Upper lobe of right lung (tissue), 1 donor: Measurements from ENCODE around the gene CHKA. TPM values are rescaled to one million over a fixed set of nuclear protein-coding genes. Genes with fewer than 3 reads are reported as not detected.

ENCODE experiments used
- ATAC-seq: fragments of 200-7000 bp; cut with Tn5 transposase; one replicate; pipeline ENCODE4 v1.9.1; 2020; ENCODE audit warnings: mild to moderate bottlenecking, moderate library complexity
- DNase-seq: peaks from one replicate; pipeline ENCODE4 v3.0.0-alpha.2; 2020
- H3K27ac ChIP-seq: fragments of 200-600 bp; one replicate; pipeline ENCODE4 v1.8.0; 2022
- H3K27me3 ChIP-seq: fragments of 200-600 bp; one replicate; pipeline ENCODE4 v1.8.0; 2022; ENCODE audit warnings: mild to moderate bottlenecking
- H3K36me3 ChIP-seq: fragments of 200-600 bp; one replicate; pipeline ENCODE4 v1.8.0; 2022
- H3K4me1 ChIP-seq: fragments of 200-600 bp; one replicate; pipeline ENCODE4 v1.8.0; 2022
- H3K4me3 ChIP-seq: fragments of 200-600 bp; one replicate; pipeline ENCODE4 v1.8.0; 2022; ENCODE audit warnings: mild to moderate bottlenecking
- H3K9me3 ChIP-seq: fragments of 200-600 bp; one replicate; pipeline ENCODE4 v1.8.0; 2022
- CTCF ChIP-seq: fragments of 200-600 bp; IDR thresholded peaks from one replicate; pipeline ENCODE4 v1.8.0; 2022; ENCODE audit warnings: antibody characterized with exemption
- intact Hi-C: fragments of 100-400 bp; cut with DNase I; formaldehyde crosslinking; loops from one replicate; pipeline ENCODE4 v1.11.0; 2022
- long read RNA-seq: library from polyadenylated mRNA; unstranded; transcript quantifications from one replicate; pipeline ENCODE4 v2.0.0, GENCODE V29; 2021
- total RNA-seq: library from RNA; stranded (reverse); fragmentation: NEBNext Ultra II Directional; extraction: Animal tissue kit (Norgen Biotek cat#: 25700); gene quantifications from one replicate; pipeline ENCODE4 v1.2.1, GENCODE V29; 2021
- donor health status: DM: no; HTN: yes; CAD: no; lungs with severe emphysema.

CHKA gene
- 53.3 TPM for total RNA-seq
- long read RNA-seq, transcript CHKA-201 (12 exons, 2,530 nt) = major isoform, 32 of 62 reads
- long read RNA-seq, partial matches to known transcripts = 4 of 62 reads
- long read RNA-seq, other reads (novel, unspliced or antisense) = 23 of 62 reads

- no peak for TF ChIP-seq CTCF
- H3K4me3 ChIP-seq = peak within 1 kb of the TSS; percentile 68
- peaks cover 42% of the 10 kb centered on the region for H3K4me1 ChIP-seq
- intact Hi-C loops = no loop called here
- ATAC-seq (peak; percentile 96), DNase-seq (peak; percentile 98)
- no peaks in the 10 kb centered on the region for H3K9me3 ChIP-seq
- H3K27me3 ChIP-seq = no peaks in the 10 kb centered on the region
- peak within 1 kb of the TSS; percentile 99 for H3K27ac ChIP-seq
- H3K36me3 ChIP-seq = no peaks in the 10 kb centered on the region
These were observed at the start of gene CHKA for GRCh38 chr11:68121067-68121899. Gene CHKA (minus strand): TSS chr11:68121388. CDS start chr11:68121177, 211 bp downstream.

GRCh38 chr11:68169442-68169841 lies 48.3 kb upstream of the CHKA start:
- DNase-seq = no peak
- peaks cover 98% of the 10 kb centered on the region for H3K36me3 ChIP-seq
- H3K4me1 ChIP-seq = no peaks in the 10 kb centered on the region

GRCh38 chr11:68168694-68169093 lies 47.5 kb upstream of the CHKA start:
- Histone ChIP-seq H3K9me3 (no peaks in the 10 kb centered on the region), H3K36me3 (peaks cover 92% of the 10 kb centered on the region), H3K27me3 (no peaks in the 10 kb centered on the region), H3K4me3 (no peak overlapping the region), H3K4me1 (no peaks in the 10 kb centered on the region), H3K27ac (no peak overlapping the region)
- ATAC-seq = no peak
- no peak for TF ChIP-seq CTCF
- no peak for DNase-seq
- intact Hi-C loops = no loop called here

More at GRCh38 chr11:68169442-68169841, 48.3 kb upstream of the CHKA start:
- no peak for ATAC-seq
- no peak overlapping the region for H3K27ac ChIP-seq
- TF ChIP-seq CTCF = no peak
- intact Hi-C loops = no loop called here
- no peak overlapping the region for H3K4me3 ChIP-seq
- no peaks in the 10 kb centered on the region for H3K9me3 ChIP-seq
- H3K27me3 ChIP-seq = no peaks in the 10 kb centered on the region

GRCh38 chr11:68167474-68167873 lies 46.3 kb upstream of the CHKA start:
- H3K4me3 ChIP-seq = no peak overlapping the region
- H3K27ac ChIP-seq = no peak overlapping the region
- ATAC-seq (no peak), DNase-seq (no peak)
- peaks cover 87% of the 10 kb centered on the region for H3K36me3 ChIP-seq
- H3K9me3 ChIP-seq = no peaks in the 10 kb centered on the region
- no peak for TF ChIP-seq CTCF
- no peaks in the 10 kb centered on the region for H3K27me3 ChIP-seq
- H3K4me1 ChIP-seq = no peaks in the 10 kb centered on the region
- intact Hi-C loops = no loop called here

- Histone ChIP-seq H3K27me3 (no peaks in the 10 kb centered on the region), H3K27ac (no peak overlapping the region), H3K4me3 (no peak overlapping the region), H3K36me3 (peaks cover 82% of the 10 kb centered on the region), H3K9me3 (no peaks in the 10 kb centered on the region), H3K4me1 (no peaks in the 10 kb centered on the region)
- ATAC-seq (no peak), DNase-seq (no peak)
- intact Hi-C loops = no loop called here
- no peak for TF ChIP-seq CTCF
These were observed 45.8 kb upstream of the CHKA start for GRCh38 chr11:68166969-68167368.
